HepG2 (cell line): ENCODE data around the gene CKB. TPM values are rescaled to one million over a fixed set of nuclear protein-coding genes. Genes with fewer than 3 reads are reported as not detected.

Experiments
- AHR ChIP-seq: IDR thresholded peaks from 2 replicates; pipeline ENCODE4 v1.6.1; 2018; ENCODE audit warnings: missing genetic modification reagents, missing compliant biosample characterization
- EEA1 ChIP-seq: sonication (generic); formaldehyde crosslinking; IDR thresholded peaks from 2 replicates; pipeline ENCODE4 v1.5.1; 2020; ENCODE audit warnings: mild to moderate bottlenecking, missing genetic modification reagents, borderline replicate concordance
- FLYWCH1 ChIP-seq: sonication (generic); formaldehyde crosslinking; IDR thresholded peaks from 2 replicates; pipeline ENCODE4 v1.8.1; 2023; ENCODE audit warnings: mild to moderate bottlenecking, missing genetic modification reagents
- FOXJ3 ChIP-seq: sonication (generic); formaldehyde crosslinking; IDR thresholded peaks from 2 replicates; pipeline ENCODE4 v1.4.0; 2020; ENCODE audit warnings: missing genetic modification reagents, mild to moderate bottlenecking, borderline replicate concordance
- HMG20B ChIP-seq: conservative IDR thresholded peaks from 2 replicates; pipeline ENCODE4 v1.6.1; 2016; ENCODE audit warnings: missing genetic modification reagents, missing compliant biosample characterization
- KDM5B ChIP-seq: sonication (generic); formaldehyde crosslinking; IDR thresholded peaks from 2 replicates; pipeline ENCODE4 v1.4.0; 2020; ENCODE audit warnings: missing genetic modification reagents, mild to moderate bottlenecking, borderline replicate concordance
- MEF2D ChIP-seq: sonication (generic); formaldehyde crosslinking; IDR thresholded peaks from 2 replicates; pipeline ENCODE4 v1.5.1; 2020; ENCODE audit warnings: mild to moderate bottlenecking, missing genetic modification reagents
- NFIB ChIP-seq: sonication (generic); formaldehyde crosslinking; IDR thresholded peaks from 2 replicates; pipeline ENCODE4 v1.9.0; 2021; ENCODE audit warnings: missing genetic modification reagents, mild to moderate bottlenecking, borderline replicate concordance
- NR2C2 ChIP-seq: sonication (generic); formaldehyde crosslinking; IDR thresholded peaks from 2 replicates; pipeline ENCODE4 v1.4.0; 2020; ENCODE audit warnings: missing genetic modification reagents, mild to moderate bottlenecking, moderate library complexity, borderline replicate concordance
- REXO4 ChIP-seq: sonication (generic); formaldehyde crosslinking; IDR thresholded peaks from 2 replicates; pipeline ENCODE4 v1.8.0; 2022; ENCODE audit warnings: missing genetic modification reagents, mild to moderate bottlenecking, borderline replicate concordance
- RFXAP ChIP-seq: sonication (generic); formaldehyde crosslinking; IDR thresholded peaks from 2 replicates; pipeline ENCODE4 v1.4.0; 2020; ENCODE audit warnings: missing genetic modification reagents, borderline replicate concordance
- SAP130 ChIP-seq: IDR thresholded peaks from 2 replicates; pipeline ENCODE4 v1.6.1; 2016; ENCODE audit warnings: low read depth
- SMYD3 ChIP-seq: sonication (generic); formaldehyde crosslinking; IDR thresholded peaks from 2 replicates; pipeline ENCODE4 v1.8.1; 2023; ENCODE audit warnings: mild to moderate bottlenecking, missing genetic modification reagents
- TCF7 ChIP-seq: sonication (generic); IDR thresholded peaks from 2 replicates; pipeline ENCODE4 v1.6.1; 2016; ENCODE audit warnings: antibody characterized with exemption, low read depth
- ZFY ChIP-seq: sonication (generic); formaldehyde crosslinking; IDR thresholded peaks from 2 replicates; pipeline ENCODE4 v1.4.0; 2020; ENCODE audit warnings: missing genetic modification reagents
- ZMYM3 ChIP-seq: sonication (generic); formaldehyde crosslinking; IDR thresholded peaks from 2 replicates; pipeline ENCODE4 v1.5.1; 2020; ENCODE audit warnings: mild to moderate bottlenecking, missing genetic modification reagents
- ZNF34 ChIP-seq: sonication (generic); formaldehyde crosslinking; IDR thresholded peaks from 2 replicates; pipeline ENCODE4 v1.4.0; 2020; ENCODE audit warnings: mild to moderate bottlenecking, missing genetic modification reagents, borderline replicate concordance
- ZNF616 ChIP-seq: sonication (generic); formaldehyde crosslinking; IDR thresholded peaks from 2 replicates; pipeline ENCODE4 v1.5.0; 2020; ENCODE audit warnings: low read depth, mild to moderate bottlenecking, missing genetic modification reagents
- ZNF766 ChIP-seq: sonication (generic); formaldehyde crosslinking; IDR thresholded peaks from 2 replicates; pipeline ENCODE4 v1.5.0; 2020; ENCODE audit warnings: missing genetic modification reagents, borderline replicate concordance
- ZNF83 ChIP-seq: sonication (generic); formaldehyde crosslinking; IDR thresholded peaks from 2 replicates; pipeline ENCODE4 v1.4.0; 2020; ENCODE audit warnings: missing genetic modification reagents, mild to moderate bottlenecking, borderline replicate concordance
- polyA plus RNA-seq, 8 experiments: library from polyadenylated mRNA; depleted of rRNA in 3 of 8; stranded (reverse) in 7 of 8; unstranded in 1 of 8; fragments of >200 nt; fragmentation: Illumina TruSeq in 4 of 8; extraction: Trizol in 4 of 8; gene quantifications; 2 replicates each; pipeline versions ENCODE4 v1.2.1 to v1.2.3, GENCODE V29; 2011 to 2016; ENCODE audit warnings: low read depth in 4 of 8, missing spikeins in 1 of 8, mixed read lengths in 1 of 8; ENCODE audit not compliant: insufficient read depth in 1 of 8
- total RNA-seq, 5 experiments: library from RNA; depleted of rRNA; stranded (reverse); fragments of >200 nt; fragmentation: Illumina TruSeq; extraction: Trizol; gene quantifications; 2 replicates each; pipeline ENCODE4 v1.2.3, GENCODE V29; 2016; ENCODE audit warnings: low read depth in 1 of 5
- TF ChIP-seq, protein P1 (sequence below): sonication (generic); formaldehyde crosslinking; IDR thresholded peaks from 2 replicates; pipeline ENCODE4 v1.4.0; 2020; ENCODE audit warnings: missing genetic modification reagents
- TF ChIP-seq, protein P2 (sequence below), 2 experiments: sonication (generic) in 1 of 2; formaldehyde crosslinking in 1 of 2; IDR thresholded peaks; 2 replicates each; pipeline versions ENCODE4 v1.4.0 to v1.6.1; 2018 to 2020; ENCODE audit warnings: missing genetic modification reagents in 2 of 2, borderline replicate concordance in 1 of 2, low read depth in 1 of 2, mild to moderate bottlenecking in 1 of 2, missing biosample characterization in 1 of 2
- TF ChIP-seq, protein P3 (sequence below): sonication (generic); formaldehyde crosslinking; IDR thresholded peaks from 2 replicates; pipeline ENCODE4 v1.4.0; 2020; ENCODE audit warnings: mild to moderate bottlenecking, missing genetic modification reagents, borderline replicate concordance
- TF ChIP-seq, protein P4 (sequence below): sonication (generic); formaldehyde crosslinking; IDR thresholded peaks from 2 replicates; pipeline ENCODE4 v1.4.0; 2020; ENCODE audit warnings: mild to moderate bottlenecking, missing genetic modification reagents

CKB gene
- total and polyA plus RNA-seq, 2 of the 13 experiments (the other 11 are each of a cell fraction or from before 2014, with no cell fraction given) = 82.3 to 217 TPM

DNA sequence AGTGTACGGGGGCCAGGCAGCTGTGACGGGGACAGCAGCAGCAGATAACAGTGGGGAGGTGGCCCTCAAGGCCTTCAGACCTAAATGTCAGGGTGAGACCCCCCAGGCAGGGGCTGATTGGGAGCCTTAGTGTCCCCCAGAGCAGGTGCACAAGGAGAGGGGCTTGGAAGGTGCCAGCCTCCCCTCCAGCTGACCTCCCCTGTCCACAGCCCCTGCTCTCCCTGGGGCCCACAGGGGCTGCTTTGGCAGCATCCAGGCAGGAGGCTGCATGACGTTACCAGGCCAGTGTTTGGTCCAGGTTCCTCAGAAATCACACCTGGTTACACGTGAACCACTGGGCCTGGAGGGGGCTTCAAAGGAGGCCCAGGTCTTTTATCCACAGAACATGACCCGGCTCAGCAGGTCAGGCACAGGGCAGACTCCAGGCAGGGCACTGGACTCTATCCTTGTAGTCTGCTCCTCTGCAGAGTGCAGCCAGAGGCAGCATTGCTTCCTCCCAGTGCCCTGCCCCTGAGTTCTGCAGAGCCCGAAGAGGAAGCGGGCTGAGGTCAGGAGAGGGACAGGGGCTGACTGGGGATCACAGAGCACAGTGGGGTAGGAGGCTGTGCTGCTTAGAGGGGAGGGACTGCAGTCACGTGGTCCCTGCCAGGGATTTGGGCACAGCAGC, 3.8 kb upstream of the CKB start (continued):
- TF ChIP-seq, protein P1, sequence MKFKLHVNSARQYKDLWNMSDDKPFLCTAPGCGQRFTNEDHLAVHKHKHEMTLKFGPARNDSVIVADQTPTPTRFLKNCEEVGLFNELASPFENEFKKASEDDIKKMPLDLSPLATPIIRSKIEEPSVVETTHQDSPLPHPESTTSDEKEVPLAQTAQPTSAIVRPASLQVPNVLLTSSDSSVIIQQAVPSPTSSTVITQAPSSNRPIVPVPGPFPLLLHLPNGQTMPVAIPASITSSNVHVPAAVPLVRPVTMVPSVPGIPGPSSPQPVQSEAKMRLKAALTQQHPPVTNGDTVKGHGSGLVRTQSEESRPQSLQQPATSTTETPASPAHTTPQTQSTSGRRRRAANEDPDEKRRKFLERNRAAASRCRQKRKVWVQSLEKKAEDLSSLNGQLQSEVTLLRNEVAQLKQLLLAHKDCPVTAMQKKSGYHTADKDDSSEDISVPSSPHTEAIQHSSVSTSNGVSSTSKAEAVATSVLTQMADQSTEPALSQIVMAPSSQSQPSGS (CRISPR knock-in tag) = no peak
- TF ChIP-seq SAP130 (peak; percentile 76; the same call in 1 of the 2 replicates), NFIB (CRISPR knock-in tag) (no peak), ZFY (CRISPR knock-in tag) (no peak), MEF2D (CRISPR knock-in tag) (peak; percentile 69; the same call in 1 of the 2 replicates), RFXAP (CRISPR knock-in tag) (no peak), REXO4 (CRISPR knock-in tag) (no peak), ZNF766 (no peak), KDM5B (CRISPR knock-in tag) (no peak), ZNF83 (CRISPR knock-in tag) (no peak), FOXJ3 (CRISPR knock-in tag) (no peak), TCF7 (peak; percentile 71), EEA1 (CRISPR knock-in tag) (no peak), FLYWCH1 (CRISPR knock-in tag) (no peak), HMG20B (CRISPR knock-in tag) (no peak), NR2C2 (no peak), SMYD3 (CRISPR knock-in tag) (no peak), ZNF616 (CRISPR knock-in tag) (no peak), ZMYM3 (CRISPR knock-in tag) (no peak; the same call in 1 of the 2 replicates), ZNF34 (CRISPR knock-in tag) (no peak), AHR (CRISPR knock-in tag) (no peak)
- TF ChIP-seq, protein P2, sequence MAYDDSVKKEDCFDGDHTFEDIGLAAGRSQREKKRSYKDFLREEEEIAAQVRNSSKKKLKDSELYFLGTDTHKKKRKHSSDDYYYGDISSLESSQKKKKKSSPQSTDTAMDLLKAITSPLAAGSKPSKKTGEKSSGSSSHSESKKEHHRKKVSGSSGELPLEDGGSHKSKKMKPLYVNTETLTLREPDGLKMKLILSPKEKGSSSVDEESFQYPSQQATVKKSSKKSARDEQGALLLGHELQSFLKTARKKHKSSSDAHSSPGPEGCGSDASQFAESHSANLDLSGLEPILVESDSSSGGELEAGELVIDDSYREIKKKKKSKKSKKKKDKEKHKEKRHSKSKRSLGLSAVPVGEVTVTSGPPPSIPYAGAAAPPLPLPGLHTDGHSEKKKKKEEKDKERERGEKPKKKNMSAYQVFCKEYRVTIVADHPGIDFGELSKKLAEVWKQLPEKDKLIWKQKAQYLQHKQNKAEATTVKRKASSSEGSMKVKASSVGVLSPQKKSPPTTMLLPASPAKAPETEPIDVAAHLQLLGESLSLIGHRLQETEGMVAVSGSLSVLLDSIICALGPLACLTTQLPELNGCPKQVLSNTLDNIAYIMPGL (CRISPR knock-in tag; IDR thresholded peaks at IDR 0.05; ENCODE audit: borderline replicate concordance in 1 of 2, low read depth in 1 of 2) = peak in 1 of 2 experiments; percentile 14; a peak in 1 of 4 replicates
- TF ChIP-seq, protein P3, sequence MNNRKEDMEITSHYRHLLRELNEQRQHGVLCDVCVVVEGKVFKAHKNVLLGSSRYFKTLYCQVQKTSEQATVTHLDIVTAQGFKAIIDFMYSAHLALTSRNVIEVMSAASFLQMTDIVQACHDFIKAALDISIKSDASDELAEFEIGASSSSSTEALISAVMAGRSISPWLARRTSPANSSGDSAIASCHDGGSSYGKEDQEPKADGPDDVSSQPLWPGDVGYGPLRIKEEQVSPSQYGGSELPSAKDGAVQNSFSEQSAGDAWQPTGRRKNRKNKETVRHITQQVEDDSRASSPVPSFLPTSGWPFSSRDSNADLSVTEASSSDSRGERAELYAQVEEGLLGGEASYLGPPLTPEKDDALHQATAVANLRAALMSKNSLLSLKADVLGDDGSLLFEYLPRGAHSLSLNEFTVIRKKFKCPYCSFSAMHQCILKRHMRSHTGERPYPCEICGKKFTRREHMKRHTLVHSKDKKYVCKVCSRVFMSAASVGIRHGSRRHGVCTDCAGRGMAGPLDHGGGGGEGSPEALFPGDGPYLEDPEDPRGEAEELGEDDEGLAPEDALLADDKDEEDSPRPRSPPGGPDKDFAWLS (CRISPR knock-in tag) = no peak
- TF ChIP-seq, protein P4, sequence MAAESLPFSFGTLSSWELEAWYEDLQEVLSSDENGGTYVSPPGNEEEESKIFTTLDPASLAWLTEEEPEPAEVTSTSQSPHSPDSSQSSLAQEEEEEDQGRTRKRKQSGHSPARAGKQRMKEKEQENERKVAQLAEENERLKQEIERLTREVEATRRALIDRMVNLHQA = no peak
